Stomach (tissue), 9 donors: ENCODE data around the gene KRT8. TPM values are rescaled to one million over a fixed set of nuclear protein-coding genes. Genes with fewer than 3 reads are reported as not detected.

Experiments used
- DNase-seq, 2 donors: peaks; one replicate each; pipeline versions ENCODE4 v3.0.0 to v3.0.0-alpha.2; 2013 to 2019
- H3K27ac ChIP-seq, 5 donors: fragments of 200-600 bp in 4 of 5; sonication (generic) in 4 of 5; one replicate each; pipeline ENCODE4 v1.5.1; 2013 to 2019; ENCODE audit warnings: mild to moderate bottlenecking in 1 of 5, moderate library complexity in 1 of 5
- H3K27me3 ChIP-seq, 3 donors: fragments of 200-600 bp; sonication (generic); one replicate each; pipeline ENCODE4 v1.5.1; 2017 to 2019; ENCODE audit warnings: mixed run types in 1 of 3
- H3K36me3 ChIP-seq, 4 donors: fragments of 200-600 bp; sonication (generic); 1 replicate in 3 of 4; 2 replicates in 1 of 4; pipeline ENCODE4 v1.5.1; 2016 to 2019
- H3K4me1 ChIP-seq, 4 donors: fragments of 200-600 bp; sonication (generic); one replicate each; pipeline ENCODE4 v1.5.1; 2016 to 2019
- H3K4me3 ChIP-seq, 4 donors: fragments of 200-600 bp; sonication (generic) in 3 of 4; one replicate each; pipeline ENCODE4 v1.5.1; 2016 to 2019; ENCODE audit warnings: mild to moderate bottlenecking in 1 of 4
- H3K9me3 ChIP-seq, 4 donors: fragments of 200-600 bp; sonication (generic); one replicate each; pipeline ENCODE4 v1.5.1; 2016 to 2019
- CTCF ChIP-seq, 7 experiments: fragments of 450-650 bp in 4 of 7; fragments of 200-600 bp in 3 of 7; sonication (generic) in 3 of 7; IDR thresholded peaks; one replicate each; pipeline ENCODE4 v1.5.1; 2016 to 2019; ENCODE audit warnings: antibody characterized with exemption in 7 of 7, control low read depth in 2 of 7, mild to moderate bottlenecking in 1 of 7
- EP300 ChIP-seq: sonication (generic); formaldehyde crosslinking; IDR thresholded peaks from one replicate; pipeline ENCODE4 v1.6.1; 2017; ENCODE audit warnings: antibody characterized with exemption
- POLR2A ChIP-seq, 4 donors: fragments of 450-650 bp; IDR thresholded peaks; one replicate each; pipeline ENCODE4 v1.6.1; 2016; ENCODE audit warnings: antibody characterized with exemption in 4 of 4, control low read depth in 2 of 4, mild to moderate bottlenecking in 1 of 4, moderate library complexity in 1 of 4
- POLR2AphosphoS5 ChIP-seq, 3 donors: sonication (generic); formaldehyde crosslinking; IDR thresholded peaks; one replicate each; pipeline ENCODE4 v1.6.1; 2016; ENCODE audit warnings: antibody characterized with exemption in 3 of 3
- WGBS, 5 donors: extraction: QIAGEN DNeasy Blood & Tissue Kit in 3 of 5; methylation state at CpG; one replicate each; pipeline versions ENCODE4 v1.1.5 to v1.1.7; 2013 to 2018; 5-methylcytosine and 5-hydroxymethylcytosine counted together
- intact Hi-C: fragments of 100-400 bp; cut with DNase I; formaldehyde crosslinking; loops from one replicate; pipeline ENCODE4 v1.15.1; 2023; ENCODE audit warnings: low total_unique reads
- polyA plus RNA-seq, 3 donors: library from polyadenylated mRNA; stranded (reverse); fragments of 200-250 nt; gene quantifications; one replicate each; pipeline ENCODE4 v1.2.3, GENCODE V29; 2013
- total RNA-seq, 5 donors: library from RNA; depleted of rRNA; stranded (reverse); fragments of >200 nt; gene quantifications; one replicate each; pipeline versions ENCODE4 v1.1.0 to v1.2.3, GENCODE V29; 2014 to 2016
- donor health status: healthy with polysubstance abuse.
- donor health status: Bipolar disorder and iron deficiency.
- donor health status: healthy.

KRT8 gene
- total and polyA plus RNA-seq, 8 donors = 71.2 to 1,740 (median 607) TPM

GRCh38 chr12:52913431-52913821 is 8.6 kb upstream of the KRT8 start:
- Histone ChIP-seq H3K27ac (peak overlapping the region; percentile 42 to 85 (median 76)), H3K9me3 (no peaks in the 10 kb centered on the region), H3K36me3 (no peaks in the 10 kb centered on the region), H3K27me3 (no peaks in the 10 kb centered on the region), H3K4me3 (no peak overlapping the region), H3K4me1 (peaks cover 18 to 46% (median 27%) of the 10 kb centered on the region in 4 donors)
- WGBS, 5 donors = 29 to 64% (median 55%) methylated on average over 9 of the region's 9 CpGs
- TF ChIP-seq POLR2AphosphoS5 (IDR thresholded peaks at IDR 0.05) (no peak), POLR2A (IDR thresholded peaks at IDR 0.05) (no peak), CTCF (IDR thresholded peaks at IDR 0.05) (no peak), EP300 (no peak)
- intact Hi-C loops = no loop called here
- peak; percentile 57 to 90 for DNase-seq

GRCh38 chr12:52912711-52913430 is 8.0 kb upstream of the KRT8 start:
- Histone ChIP-seq H3K9me3 (no peaks in the 10 kb centered on the region), H3K4me3 (no peak overlapping the region), H3K27ac (peak overlapping the region; percentile 42 to 77 (median 60)), H3K4me1 (peaks cover 21 to 52% (median 32%) of the 10 kb centered on the region in 4 donors), H3K27me3 (no peaks in the 10 kb centered on the region), H3K36me3 (no peaks in the 10 kb centered on the region)
- intact Hi-C loops = no loop called here
- 55 to 83% (median 70%) methylated on average over 7 to 8 of the region's 8 CpGs for WGBS, 5 donors
- TF ChIP-seq CTCF (IDR thresholded peaks at IDR 0.05) (no peak), POLR2AphosphoS5 (IDR thresholded peaks at IDR 0.05) (peak in 1 of 3 donors; percentile 25)
- DNase-seq = peak; percentile 69 to 88

GRCh38 chr12:52910248-52910883 is 5.5 kb upstream of the KRT8 start:
- no peak for TF ChIP-seq EP300
- TF ChIP-seq POLR2A (IDR thresholded peaks at IDR 0.05) = no peak
- TF ChIP-seq POLR2AphosphoS5 (IDR thresholded peaks at IDR 0.05) = no peak
- TF ChIP-seq CTCF (IDR thresholded peaks at IDR 0.05) = no peak

GRCh38 chr12:52909796-52910195 is 4.9 kb upstream of the KRT8 start:
- TF ChIP-seq POLR2A (IDR thresholded peaks at IDR 0.05) (no peak), EP300 (no peak), CTCF (IDR thresholded peaks at IDR 0.05) (no peak), POLR2AphosphoS5 (IDR thresholded peaks at IDR 0.05) (no peak)
- 87 to 97% (median 95%) methylated on average over 3 of the region's 3 CpGs for WGBS, 5 donors
- no peak overlapping the region for H3K27ac ChIP-seq
- intact Hi-C loops = loop anchor here (10.0 kb wide), 1 partner anchor 45 kb away; no protein-coding TSS in a partner anchor
- no peaks in the 10 kb centered on the region for H3K9me3 ChIP-seq
- no peaks in the 10 kb centered on the region for H3K27me3 ChIP-seq
- peaks cover 33 to 57% (median 42%) of the 10 kb centered on the region in 4 donors for H3K4me1 ChIP-seq
- no peak for DNase-seq
- no peaks in the 10 kb centered on the region for H3K36me3 ChIP-seq
- no peak overlapping the region for H3K4me3 ChIP-seq

More at GRCh38 chr12:52910248-52910883, 5.5 kb upstream of the KRT8 start:
- H3K27ac ChIP-seq = no peak overlapping the region
- no peaks in the 10 kb centered on the region for H3K36me3 ChIP-seq
- DNase-seq = peak in 1 of 2 donors; percentile 36
- H3K27me3 ChIP-seq = no peaks in the 10 kb centered on the region
- peaks cover 33 to 63% (median 44%) of the 10 kb centered on the region in 4 donors for H3K4me1 ChIP-seq
- WGBS, 5 donors = 75 to 84% (median 78%) methylated on average over 10 of the region's 10 CpGs
- H3K9me3 ChIP-seq = no peaks in the 10 kb centered on the region
- no peak overlapping the region for H3K4me3 ChIP-seq
- intact Hi-C loops = no loop called here
